GM19455 (cell line): ENCODE data around the gene ABCD4.
"Not testable (repeated sequence)": the region's sequence is repeated elsewhere in the genome, so short reads cannot be mapped to it uniquely, and the experiment has no call there.

ENCODE experiments used
- ATAC-seq: cut with Tn5 transposase; IDR thresholded peaks from one replicate; pipeline ENCODE4 v1.9.1; 2021; ENCODE audit not compliant: unreplicated experiment

ABCD4 gene

DNA sequence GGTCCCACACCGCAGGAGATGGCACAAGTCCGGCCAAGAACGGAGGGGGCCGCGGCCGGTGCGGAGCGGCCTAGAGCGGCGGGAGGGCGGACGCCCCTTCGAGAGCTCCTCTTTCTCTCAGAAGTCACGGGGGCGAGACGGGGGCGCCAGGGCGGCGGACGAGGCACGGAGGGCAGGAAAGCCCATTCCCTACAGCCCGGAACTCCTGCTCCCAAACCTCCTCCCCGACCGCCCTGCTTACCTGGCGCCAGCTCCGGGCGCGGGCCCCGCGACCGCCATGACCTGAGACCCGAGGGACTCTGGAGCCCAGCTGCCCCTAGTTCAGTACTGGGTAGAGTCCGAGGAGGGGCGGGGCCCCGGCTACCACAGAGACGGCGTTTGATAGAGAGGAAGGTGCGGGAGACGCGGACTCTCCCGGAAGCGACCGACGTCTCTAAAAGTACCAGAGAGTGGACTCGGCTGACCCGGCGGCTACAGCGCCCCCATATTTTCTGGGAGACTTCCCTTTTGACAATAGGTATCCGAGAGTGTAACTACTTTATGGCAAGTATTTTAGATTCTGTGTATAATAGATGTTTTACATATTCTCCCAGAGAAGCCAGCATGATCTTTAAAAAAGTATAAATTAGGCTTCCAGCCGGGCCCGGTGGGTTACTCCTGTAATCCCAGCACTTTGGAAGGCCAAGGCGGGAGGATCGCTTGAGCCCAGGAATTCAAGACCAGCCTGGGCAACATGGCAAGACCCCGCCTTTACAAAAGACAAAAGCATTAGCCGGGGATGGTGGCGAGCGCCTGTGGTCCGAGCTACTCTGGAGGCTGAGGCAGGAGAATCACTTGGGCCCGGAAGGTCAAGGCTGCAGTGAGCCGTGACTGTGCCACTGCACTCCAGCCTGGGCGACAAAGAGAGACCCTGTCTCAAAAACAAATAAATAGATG, at the start of gene ABCD4:
ABCD4 (minus strand) TSS at position 301 of the 936 bp plus-strand sequence; CDS start at position 279, 22 bp downstream.
- peak; percentile 97 for ATAC-seq

DNA sequence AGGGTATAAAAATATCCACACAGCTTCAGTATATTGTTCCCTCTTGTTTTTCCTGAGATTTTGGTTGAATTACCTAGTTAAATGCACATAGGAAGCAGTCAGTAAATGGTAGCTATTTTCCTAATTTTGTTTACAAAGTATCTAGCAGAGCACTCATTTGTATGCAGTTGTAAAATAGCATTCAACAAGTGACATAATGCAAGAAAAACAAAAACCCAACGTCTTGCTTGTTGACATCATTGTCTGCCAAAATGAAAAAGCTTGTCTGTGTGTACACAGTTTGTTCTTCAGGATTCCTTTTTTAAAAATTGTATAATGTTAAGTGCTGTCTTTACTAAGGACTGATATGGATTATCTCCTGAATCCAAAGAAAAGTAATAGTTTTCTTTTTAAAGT, 48.2 kb upstream of the ABCD4 start:
- ATAC-seq, result no peak

DNA sequence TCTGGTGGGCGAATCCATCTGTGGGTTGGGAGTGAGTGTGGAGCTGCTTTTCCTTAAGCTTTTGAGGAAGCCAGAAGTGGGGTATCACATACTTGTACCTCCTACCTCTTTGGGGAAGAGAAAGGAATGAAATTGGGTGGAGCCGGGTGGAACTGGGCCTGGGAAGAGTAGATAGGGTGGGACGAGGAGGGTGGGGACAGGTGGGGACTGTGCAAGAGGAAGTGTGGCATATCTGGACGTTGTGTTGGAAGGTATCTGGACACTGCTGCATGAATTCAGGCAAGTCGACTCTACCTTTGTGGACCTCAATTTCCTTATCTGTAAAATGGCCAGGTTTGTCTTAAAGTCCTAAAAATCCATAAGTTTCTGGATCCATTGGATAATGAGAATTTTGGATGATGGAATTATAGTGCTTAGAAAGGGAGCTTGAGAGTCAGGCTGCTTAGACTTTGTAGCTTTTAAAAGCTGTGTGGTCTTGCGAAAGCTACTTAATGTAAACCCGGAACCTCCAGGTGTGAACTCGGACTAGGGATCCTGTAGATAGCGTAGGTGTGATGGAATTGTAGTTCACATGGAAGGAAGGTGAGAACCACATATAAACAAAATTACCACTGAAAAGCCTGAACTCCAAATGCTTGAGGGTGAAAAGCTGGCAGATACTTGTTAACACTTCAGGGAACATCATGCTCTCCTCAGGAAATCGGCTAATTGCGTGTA, 47.6 kb upstream of the ABCD4 start:
- no peak for ATAC-seq

DNA sequence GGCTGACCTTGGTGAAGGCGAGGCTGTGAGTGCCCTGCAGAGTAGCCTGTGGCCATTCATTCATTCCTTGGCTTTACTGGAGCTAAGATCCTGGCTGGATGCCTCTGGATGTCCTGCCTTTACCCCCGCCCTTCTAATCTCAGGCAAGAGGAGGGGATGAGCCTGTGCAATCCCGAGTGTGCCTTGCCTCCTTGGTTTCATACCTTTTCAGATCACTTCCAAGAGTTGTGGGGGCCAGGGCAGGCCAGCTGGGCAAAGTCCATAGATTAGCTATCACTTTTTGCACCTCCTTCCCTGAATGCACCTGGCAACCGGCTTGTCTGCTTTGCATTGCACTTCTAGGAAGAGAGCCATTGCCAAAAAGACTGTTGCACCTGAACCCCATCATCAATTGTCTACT, 47.0 kb upstream of the ABCD4 start:
- ATAC-seq, result no peak

DNA sequence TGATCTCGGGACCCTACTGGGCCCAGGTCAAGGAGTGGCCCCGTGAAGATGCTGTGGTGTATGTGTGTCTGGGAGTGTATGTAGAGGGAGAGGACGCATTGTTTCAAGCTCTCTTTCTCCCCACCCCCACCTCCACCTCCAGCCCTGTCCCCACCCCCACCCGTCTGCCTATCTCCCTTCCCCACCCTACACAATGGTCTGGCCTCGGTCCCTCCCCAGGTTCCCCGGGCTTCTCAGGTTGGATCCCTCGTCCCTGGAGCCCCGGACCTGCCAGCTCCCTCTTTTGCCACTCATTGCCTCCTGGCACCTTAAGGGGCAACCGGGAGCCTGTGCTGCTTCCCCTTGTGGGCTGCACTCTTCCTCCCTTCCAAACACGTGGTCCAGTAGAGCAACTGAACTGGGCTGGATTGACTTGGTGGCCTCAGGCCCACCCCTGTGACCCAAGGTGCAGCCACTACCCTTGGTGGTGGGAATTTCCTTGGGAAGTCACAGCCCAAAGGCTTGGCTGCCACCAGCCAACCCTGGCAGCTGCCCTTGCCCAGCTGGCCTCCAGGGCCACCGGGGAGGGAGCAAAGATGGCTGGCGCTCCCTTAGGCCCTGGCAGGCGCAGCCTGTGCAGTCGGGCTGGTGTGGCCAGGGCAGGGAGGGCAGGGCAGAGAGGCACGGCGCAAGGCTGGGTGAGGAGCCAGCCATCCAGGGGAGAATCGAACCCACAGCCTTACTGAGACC, 46.2 kb upstream of the ABCD4 start:
- no peak for ATAC-seq

DNA sequence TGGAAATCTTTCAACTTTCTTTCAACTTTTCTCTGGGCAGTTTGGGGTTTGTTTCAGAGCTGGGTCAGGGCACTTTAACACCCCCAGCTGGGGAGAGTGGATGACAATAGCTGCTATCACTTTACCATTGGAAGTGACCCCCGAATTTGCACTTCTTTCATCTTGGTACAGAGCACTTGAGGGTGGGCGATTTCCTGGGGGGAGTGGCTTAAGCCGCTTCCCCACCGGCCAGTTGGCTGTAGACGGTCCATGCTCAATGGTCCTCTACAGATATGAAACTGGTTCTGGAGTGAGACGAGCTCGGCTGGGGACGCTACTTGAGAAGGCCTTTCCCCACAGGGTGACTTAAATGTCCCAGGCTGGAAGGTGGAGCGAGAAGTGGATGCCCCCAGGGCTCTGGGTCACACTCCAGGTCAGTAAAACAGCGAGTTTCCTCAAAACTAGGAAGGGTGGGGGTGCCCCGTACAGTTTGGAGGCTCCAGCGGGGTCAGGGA, 45.6 kb upstream of the ABCD4 start, which contains the start of gene VRTN:
VRTN (plus strand) TSS at position 231 of the 494 bp plus-strand sequence. CDS start 8,313 bp downstream, outside the sequence.
- no peak for ATAC-seq

DNA sequence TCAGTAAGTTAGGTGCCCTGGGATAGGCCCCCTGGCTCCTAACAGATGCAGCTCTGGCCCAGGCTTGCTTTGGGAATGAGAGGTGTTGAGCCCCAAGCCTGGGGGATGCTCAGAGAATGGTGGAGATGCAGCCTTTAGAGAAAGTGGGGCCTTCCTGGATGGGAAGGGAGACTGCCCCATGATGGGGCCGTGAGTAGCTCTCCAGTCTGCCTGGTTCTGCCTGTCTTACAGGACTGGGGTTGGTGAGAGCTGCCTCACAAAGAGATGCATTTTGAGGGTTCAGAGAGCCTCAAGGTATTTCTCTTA, 45.0 kb upstream of the ABCD4 start:
- no peak for ATAC-seq

DNA sequence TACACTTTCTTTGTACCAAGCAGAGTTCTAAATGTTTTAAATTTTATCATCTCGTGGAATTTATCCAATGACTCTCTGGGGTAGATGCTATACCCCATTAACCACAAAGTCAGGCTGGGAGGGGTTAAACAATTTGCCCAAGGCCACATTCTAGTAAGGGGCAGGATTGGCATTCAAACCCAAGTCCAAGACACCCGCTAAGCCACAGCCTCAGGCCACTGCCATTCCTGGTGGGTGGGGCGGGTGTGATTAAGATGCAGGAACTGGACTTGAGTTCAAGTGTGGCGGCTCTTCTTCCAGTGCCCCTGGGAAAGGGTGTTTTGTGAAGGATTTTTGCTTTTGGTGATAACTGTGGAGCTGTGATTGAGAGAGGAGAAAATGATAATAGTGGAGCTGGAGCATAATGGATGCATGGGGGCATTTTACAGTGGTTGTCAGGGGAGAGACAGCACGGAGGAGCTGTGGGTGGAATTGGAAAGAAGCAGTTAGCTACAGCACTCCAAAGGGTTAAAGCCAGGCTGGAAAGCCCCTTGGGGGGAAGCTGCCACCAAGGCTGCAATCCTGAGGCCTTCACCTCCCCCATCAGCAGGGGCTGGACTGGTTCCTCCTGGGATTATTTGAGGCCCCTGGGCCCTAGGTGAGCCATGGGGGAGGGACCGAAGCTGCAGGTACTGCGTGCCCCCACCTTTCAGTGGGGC, 44.5 kb upstream of the ABCD4 start:
- ATAC-seq, result no peak

DNA sequence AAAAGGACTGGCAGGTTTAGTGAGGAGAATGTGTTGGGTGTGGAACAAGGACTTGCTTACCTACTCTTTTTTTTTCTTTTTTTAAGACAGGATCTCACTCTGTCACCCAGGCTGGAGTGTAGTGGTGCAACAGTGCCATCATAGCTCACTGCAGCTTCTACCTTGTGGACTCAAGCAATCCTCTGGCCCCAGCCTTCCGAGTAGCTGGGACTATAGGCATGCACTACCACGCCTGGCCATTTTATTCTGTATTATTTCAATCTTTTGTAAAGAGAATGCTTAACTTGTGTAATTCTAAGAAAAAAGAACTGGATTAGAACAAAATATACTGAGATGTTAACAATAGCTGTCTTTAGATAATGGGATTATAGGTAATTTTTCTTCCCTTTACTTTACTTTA, 43.6 kb upstream of the ABCD4 start:
- no peak for ATAC-seq

DNA sequence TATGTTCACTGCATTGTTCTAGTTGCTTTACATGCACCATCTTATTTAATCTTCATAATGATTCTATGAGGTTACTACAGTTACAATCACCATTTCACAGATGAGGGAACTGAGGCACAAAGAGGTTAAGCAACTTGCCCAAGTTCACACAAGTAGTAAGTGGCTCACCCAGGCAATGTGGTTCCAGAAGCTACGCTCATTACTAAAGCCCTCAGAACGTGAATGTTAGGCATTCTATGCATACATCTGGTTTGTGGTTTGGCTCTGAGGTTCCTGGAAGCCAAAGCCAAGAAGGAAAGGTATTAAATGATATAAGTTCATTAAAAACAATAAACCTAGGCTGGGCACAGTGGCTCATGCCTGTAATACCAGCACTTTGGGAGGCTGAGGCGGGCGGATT, 31.2 kb upstream of the ABCD4 start:
- ATAC-seq, result no peak

DNA sequence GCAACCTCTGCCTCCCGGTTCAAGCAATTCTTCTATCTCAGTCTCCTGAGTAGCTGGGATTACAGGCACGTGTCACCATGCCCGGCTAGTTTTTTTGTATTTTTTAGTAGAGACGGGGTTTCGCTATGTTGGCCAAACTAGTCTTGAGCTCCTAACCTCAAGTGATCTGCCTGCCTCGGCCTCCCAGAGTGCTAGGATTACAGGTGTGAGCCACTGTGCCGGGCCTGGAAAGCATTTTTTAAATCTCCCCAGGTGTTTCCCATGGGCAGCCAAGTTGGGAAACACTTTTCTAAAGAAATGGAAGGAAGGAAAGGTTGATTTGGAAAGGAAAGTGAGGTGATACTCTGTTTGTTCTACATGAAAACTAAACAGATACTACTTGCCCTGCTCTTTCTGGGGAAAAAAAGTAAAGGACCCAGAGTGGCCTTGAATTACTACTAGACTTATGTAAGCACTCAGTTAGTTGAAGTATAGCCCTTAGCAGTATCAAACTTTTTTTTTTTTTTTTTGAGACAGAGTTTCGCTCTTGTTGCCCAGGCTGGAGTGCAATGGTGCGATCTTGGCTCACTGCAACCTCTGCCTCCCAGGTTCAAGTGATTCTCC, 27.3 kb upstream of the ABCD4 start:
- not testable (repeated sequence) for ATAC-seq

DNA sequence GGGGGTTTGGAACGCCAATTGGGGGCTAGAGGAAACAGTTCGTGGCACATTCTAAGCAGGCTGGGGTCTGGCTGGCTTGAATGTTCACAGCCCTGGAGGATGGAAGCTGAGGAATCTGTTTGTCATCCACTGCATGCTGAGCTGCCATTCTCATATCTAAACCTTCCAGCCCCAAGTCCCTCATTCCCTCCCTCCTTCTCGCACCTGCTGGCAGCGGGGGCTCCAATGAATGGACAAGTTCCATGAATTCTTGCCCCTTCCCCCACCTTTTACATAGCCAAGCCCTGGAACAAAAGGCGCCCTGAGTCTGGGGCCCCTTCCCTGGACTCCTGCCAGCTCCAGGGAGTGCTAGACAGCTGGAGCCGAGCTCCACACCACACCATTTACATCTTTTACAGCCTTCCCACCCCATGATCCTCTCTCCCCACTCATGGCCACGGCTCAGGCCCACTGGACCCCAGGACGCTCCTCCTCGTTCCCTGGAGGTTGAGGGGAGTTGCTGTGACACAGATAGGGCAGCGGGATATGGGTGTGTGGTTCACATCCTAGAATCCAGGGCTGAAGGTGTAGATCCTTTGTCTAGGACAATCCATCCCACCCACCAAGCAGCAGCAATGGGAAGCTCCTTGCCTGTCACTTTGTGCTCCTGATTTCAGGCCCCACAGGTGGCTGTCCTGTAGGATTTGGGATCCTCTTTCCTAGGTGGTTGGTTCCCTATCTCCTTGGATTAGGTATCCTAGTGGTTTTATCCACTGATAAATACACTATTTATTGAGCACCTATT, 23.8 kb upstream of the ABCD4 start:
- no peak for ATAC-seq

DNA sequence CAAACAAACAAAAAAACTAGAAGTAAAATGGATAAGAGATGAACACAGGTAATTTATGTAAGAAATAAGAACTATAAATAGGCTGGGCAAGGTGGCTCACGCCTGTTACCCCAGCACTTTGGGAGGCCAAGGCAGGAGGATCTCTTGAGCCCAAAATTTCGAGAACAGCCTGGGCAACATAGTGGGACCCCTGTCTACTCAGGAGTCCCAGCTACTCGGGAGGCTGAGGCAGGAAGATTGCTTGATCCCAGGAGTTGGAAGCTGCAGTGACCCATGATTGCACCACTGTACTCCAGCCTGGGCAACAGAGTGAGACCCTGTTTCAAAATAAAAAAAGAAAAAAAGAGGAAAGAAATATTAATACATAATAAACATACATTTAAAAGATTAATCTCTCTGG, 22.7 kb upstream of the ABCD4 start:
- no peak for ATAC-seq

DNA sequence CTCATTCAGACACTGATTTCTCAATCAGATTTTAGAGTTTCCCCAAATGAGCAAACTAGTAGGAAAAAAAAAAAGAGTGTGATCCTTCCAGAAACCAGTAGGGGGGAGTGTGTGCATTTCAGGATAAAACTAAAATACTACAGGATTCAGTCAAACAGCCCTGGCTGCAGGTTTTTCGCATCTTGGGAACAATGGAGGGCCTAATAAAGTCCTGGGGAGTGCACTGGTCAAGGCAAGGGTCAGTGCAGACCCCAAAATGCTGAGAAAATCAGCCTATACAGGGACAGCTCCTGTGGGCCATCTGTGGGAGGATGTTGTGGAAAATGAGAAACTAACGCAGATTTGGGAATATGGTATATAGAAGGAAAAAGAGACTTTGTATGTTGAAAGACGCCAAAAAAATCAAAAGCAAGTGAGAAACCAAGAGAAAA, 22.2 kb upstream of the ABCD4 start:
- ATAC-seq, result no peak

DNA sequence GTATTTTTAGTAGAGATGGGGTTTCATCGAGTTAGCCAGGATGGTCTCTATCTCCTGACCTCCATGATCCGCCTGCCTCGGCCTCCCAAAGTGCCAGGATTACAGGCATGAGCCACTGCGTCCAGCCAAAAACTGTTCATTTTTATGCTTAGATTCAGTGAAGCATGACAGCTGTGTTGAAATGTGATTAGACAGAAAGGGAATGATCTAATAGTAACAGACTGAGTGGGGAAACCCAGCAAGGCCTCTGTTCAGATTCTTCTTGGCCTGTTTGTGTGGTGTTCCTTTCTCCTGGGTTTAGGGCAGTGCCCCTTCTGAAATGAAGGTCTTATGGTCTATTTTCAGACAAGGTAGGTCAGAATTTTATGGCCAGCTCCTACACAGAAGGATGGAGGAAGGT, 11.8 kb upstream of the ABCD4 start:
- no peak for ATAC-seq

DNA sequence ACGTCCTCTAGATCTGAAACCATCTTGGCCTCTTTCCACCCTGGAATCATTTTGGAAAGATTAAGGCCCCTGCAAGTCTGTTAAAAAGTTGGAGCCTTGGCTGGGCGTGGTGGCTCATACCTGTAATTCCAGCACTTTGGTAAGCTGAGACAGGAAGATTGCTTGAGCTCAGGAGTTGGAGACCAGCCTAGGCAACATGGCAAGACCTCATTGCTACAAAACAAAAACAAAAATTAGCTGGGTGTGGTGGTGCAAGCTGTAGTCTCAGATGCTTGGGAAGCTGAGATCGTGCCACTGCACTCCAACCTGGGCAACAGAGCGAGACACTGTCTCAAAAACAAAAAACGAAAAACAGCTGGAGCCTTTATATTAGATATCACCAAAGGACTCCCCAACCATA, 10.9 kb upstream of the ABCD4 start:
- ATAC-seq, result no peak

DNA sequence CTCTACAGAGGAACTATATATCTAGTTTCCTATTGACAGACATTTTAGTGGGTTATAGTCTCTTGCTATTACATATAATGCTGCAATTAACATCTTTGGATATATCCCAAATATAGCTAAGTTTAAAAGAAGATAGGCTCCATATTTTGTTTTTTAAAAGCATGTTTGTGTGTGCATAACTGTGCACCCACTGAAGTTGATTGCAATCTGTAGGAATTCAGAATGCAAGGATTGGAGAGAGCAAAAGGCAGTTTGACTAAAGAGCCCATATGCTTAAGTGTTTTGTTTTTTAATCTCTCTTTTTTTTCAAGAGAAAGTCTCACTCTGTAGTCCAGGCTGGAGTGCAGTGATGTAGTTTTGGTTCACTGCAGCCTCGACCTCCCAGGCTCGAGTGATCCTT, 9.4 kb upstream of the ABCD4 start:
- ATAC-seq, result no peak

DNA sequence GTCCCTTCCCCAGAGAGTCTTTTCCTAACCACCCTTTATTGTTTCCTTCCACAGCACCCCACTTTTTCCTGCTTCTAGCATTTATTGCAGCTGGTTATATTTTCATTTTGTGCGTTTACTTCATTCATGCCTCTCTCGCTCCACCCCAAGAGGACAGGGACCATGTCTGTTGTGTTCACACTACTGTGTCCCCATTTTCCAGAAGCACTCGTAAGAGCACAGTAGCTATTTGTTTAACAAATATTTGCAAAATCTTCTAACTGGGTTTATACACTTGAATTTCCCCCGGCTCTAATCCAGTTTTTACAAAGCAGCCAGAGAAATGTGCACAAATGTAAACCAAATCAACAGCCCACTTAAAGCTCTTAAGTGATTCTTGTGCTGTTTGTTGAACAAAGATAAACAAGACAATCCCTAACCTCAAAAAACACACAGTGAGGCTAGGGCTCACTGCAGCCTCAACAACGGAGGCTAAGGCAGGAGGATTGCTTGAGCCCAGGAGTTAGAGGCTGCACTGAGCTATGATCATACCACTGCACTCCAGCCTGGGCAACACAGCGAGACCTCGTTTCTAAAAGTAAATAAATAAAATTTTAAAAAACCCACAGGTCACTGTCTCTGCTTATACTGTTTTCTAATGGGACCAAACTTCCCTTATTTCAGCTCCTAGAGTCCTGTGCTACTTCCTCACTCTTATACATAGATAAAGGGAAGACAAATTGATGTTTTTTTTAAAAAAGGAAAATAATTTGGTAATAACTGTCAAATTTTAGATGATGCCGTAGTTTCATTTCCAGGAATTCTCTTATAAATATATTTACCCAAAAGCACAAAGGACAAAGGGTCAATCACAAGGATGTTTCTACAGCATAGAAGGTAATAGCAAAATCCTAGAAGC, 6.6 kb upstream of the ABCD4 start:
- ATAC-seq, result no peak

DNA sequence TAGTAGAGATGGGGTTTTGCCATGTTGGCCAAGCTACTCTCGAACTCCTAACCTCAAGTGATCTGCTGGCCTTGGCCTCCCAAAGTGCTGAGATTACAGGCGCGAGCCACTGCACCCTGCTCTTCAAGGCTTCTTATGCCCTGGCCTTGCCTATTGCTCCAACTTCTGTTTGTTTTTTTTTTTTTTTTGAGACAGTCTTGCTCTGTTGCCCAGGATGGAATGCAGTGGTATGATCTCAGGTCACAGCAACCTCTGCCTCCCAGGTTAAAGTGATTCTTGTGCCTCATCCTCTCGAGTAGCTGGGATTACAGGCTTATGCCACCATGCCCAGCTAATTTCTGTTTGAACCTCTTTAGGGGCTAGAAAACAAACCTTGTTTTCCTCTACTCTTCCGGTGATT, 6.0 kb upstream of the ABCD4 start:
- ATAC-seq, result no peak
